A673 (cell line): Measurements from ENCODE around the gene INPP4A.

Source experiments
- EZH2 ChIP-seq: fragments of 200-600 bp; sonication (generic); IDR thresholded peaks from 2 replicates; pipeline ENCODE4 v1.6.1; 2017; ENCODE audit warnings: borderline replicate concordance, low read depth, mild to moderate bottlenecking, mixed read lengths, antibody characterized with exemption, low read length; ENCODE audit not compliant: poor library complexity, severe bottlenecking
- TF ChIP-seq, protein P1 (sequence below): fragments of 300-800, 200-600 bp; sonication (generic); conservative IDR thresholded peaks from 2 replicates; pipeline ENCODE4 v1.5.1; 2017; ENCODE audit warnings: low read depth, mild to moderate bottlenecking, antibody characterized with exemption, low read length, moderate library complexity, mixed read lengths

DNA sequence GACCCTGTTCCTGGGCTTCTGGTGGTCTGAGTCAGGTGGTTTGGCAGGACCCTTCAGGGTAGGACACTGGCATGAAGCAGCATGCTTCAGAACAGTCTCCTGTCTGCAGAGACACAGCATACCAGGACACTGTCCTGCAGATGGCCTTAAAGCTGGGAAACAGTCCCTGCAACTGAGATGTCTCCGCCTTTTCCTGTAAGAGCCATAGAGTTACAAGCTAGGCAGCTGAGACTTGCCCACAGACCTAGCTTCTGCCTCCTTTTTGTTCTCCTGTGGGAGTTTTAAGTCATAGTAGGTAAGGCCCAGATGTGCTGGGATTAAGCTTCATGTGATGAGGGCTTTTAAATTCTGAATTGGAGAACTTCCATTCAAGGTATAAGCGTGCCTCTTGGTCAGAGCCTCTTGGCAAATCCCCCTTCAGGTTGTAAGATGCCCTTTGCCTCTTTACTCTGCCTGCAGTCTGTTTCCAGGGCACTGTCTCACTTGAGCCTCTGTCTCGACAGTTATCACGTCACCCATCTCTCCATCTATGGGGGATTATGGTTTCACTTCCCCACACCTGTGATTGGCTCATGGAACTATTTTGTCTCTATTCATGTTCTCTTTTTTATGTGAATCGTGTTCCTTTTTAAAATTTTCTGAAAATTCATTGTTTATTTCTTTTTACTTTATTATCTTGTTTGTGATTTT is 111.8 kb downstream of the INPP4A start:
- TF ChIP-seq, protein P1, sequence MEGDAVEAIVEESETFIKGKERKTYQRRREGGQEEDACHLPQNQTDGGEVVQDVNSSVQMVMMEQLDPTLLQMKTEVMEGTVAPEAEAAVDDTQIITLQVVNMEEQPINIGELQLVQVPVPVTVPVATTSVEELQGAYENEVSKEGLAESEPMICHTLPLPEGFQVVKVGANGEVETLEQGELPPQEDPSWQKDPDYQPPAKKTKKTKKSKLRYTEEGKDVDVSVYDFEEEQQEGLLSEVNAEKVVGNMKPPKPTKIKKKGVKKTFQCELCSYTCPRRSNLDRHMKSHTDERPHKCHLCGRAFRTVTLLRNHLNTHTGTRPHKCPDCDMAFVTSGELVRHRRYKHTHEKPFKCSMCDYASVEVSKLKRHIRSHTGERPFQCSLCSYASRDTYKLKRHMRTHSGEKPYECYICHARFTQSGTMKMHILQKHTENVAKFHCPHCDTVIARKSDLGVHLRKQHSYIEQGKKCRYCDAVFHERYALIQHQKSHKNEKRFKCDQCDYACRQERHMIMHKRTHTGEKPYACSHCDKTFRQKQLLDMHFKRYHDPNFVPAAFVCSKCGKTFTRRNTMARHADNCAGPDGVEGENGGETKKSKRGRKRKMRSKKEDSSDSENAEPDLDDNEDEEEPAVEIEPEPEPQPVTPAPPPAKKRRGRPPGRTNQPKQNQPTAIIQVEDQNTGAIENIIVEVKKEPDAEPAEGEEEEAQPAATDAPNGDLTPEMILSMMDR: no peak
- TF ChIP-seq EZH2: no peak
